ENCODE measurements around the gene ACKR1.
A peak's percentile ranks its signal among the peaks of the same experiment; 100 is the strongest.

Gene ACKR1, protein sequence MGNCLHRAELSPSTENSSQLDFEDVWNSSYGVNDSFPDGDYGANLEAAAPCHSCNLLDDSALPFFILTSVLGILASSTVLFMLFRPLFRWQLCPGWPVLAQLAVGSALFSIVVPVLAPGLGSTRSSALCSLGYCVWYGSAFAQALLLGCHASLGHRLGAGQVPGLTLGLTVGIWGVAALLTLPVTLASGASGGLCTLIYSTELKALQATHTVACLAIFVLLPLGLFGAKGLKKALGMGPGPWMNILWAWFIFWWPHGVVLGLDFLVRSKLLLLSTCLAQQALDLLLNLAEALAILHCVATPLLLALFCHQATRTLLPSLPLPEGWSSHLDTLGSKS

DNA sequence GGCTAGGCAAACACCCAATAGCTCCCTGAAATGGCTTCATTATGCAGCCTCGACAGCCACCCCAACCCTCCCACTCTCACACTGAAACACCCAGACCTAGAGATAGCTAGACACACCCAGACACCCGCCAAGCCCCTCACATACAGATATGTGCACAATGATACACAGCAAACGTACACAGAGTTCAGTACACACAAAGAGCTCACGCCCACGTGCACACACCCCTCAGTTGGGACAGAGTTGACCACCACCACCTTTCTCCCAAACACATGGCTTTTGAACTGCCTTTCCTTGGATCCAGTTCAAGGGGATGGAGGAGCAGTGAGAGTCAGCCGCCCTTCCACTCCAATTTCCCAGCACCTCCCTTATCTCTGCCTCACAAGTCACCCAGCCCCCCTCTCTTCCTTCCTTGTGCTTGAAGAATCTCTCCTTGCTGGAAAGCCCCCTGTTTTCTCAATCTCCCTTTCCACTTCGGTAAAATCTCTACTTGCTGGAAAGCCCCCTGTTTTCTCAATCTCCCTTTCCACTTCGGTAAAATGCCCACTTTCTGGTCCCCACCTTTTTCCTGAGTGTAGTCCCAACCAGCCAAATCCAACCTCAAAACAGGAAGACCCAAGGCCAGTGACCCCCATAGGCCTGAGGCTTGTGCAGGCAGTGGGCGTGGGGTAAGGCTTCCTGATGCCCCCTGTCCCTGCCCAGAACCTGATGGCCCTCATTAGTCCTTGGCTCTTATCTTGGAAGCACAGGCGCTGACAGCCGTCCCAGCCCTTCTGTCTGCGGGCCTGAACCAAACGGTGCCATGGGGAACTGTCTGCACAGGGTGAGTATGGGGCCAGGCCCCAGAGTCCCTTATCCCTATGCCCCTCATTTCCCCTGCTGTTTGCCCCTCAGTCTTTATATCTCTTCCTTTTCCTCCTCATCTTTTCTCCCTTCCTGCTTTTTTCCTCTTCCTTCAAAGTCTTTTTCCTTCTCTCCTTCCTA lies at the start of gene ACKR1:
ACKR1 (plus strand) TSS at position 715 of the 981 bp plus-strand sequence; CDS start at position 800, 85 bp downstream.
- DNase-seq (ENCODE audit: low read depth), result no peak

DNA sequence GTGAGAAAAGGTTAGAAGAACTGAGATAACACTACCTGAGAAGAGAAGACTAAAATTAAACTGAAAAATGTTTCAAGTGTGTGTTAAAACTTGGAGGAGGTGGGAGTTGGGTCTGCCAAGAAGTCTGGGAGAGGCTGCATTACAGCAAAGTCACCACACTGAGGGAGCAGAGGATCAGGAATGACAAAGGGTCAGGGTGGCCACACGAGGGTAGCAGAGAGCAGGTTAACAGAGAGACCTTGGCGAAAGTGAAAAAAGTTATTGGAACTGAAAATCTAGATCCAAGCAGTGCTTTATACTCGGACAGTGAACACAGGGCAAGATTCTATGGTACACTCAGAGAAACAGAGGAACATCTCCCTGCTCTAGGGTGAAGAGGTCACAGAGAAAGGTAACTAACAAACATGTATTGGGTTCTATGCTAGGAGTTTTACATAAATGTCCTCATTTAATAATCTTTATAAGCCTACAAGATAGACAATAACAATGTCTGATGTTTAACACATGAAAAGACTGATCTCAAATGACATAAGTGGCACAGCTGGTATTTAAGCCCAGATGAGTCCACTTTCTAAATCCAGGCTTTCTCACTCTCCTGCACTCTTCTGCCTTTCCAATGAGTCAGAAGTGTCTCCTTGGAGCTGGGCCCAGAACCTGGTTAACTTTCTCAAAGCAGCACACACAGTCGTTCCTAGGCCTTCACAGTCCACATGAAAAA lies 43.5 kb upstream of the ACKR1 start:
- DNase-seq (ENCODE audit: low read depth), result peak; percentile 82

DNA sequence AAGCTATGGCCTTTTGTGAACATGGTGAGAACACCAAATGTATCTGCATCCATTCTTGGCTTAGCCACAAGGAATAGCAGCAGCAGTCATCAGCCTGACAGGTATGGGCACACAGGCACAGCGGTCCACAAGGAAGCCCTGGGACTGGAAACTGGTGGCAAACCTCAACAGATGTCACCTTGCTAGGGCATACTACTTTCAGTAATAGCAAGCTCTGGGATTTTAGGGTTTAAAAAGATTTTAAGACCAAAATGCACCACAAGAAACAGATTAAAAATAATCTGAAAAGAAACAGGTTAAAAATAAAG lies 43.0 kb upstream of the ACKR1 start:
- no peak for DNase-seq (ENCODE audit: low read depth)

DNA sequence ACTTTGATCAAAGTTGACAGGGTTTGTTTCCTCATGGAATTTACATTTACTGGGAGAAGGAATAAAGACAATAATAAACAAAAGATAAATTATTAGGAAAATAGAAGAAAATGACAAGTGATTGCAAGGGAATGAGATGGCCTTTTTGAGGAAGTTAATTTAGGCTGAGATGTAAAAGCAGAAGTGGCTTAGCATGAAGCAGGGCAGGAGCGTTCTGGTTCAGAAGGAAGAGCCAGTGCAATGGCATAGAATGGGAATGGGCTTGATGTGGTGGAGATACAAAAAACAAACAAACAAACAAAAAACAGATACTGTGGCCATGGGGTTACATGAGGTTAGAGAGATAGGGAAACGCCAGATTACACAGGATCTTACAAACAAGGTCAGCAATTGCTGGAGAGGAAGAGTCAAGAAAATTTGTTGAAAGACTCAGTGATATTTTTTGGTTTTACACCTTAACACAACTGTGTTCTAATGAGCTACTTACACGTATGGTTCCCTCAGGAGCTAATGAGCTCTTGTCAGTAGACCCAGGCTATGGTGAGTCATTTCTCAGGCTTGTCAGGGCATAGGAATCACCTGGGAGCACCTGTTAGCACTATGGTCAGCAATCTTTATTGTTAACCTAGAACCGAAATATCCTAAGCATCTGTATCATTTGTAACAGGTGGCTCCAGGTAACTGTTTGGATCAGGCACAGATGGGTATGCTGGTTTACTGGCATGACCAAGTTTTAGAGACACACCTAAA lies 42.0 kb upstream of the ACKR1 start:
- no peak for DNase-seq (ENCODE audit: low read depth)

DNA sequence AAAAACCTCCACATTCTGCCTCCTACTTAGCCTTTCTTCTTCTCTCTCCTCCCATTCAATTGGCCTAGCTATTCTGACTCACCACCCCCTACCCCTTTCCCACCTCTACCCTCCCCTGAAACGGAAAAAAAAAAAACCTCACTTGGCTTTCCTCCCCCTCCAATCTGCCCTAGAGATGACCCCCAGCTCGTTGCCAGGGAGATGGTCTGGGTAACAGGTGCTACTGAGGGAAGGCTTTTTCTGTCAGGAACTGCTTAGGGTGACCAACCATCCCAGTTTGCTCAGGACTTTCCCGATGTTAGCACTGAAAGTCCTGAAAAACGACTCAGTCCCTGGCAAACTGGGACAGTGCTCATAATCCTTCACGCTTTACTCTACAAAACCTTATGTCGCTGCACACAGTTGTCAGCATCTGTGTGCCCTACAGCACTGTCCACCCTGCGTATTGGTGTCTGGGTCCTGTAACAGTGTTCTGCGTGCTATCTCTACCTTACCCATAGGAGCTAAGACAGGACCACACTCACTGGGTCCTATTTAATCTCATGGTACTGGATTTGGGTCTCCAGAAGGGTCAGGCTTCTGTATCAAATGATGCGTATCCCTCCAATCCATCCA lies 41.0 kb upstream of the ACKR1 start:
- DNase-seq (ENCODE audit: low read depth), result no peak

DNA sequence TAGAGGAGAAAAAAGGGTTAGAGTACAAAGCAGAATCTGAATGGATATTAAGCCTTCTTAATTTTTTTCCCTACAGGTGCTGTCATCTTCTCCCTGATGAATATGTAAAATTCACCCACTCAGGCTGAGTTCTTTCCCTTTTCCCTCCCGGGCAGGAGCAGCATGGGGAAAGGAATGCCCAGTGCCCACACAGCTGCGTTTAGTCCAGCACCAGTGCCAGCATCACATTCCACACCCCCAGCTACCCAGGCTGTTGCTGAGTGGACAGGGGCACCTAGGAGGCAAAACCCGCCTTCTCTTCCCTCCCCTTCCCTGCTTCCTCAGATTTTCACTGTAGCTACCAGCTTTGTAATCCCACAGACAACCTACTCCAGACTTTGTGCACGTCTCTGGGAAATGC lies 36.6 kb upstream of the ACKR1 start:
- no peak for DNase-seq (ENCODE audit: low read depth)

DNA sequence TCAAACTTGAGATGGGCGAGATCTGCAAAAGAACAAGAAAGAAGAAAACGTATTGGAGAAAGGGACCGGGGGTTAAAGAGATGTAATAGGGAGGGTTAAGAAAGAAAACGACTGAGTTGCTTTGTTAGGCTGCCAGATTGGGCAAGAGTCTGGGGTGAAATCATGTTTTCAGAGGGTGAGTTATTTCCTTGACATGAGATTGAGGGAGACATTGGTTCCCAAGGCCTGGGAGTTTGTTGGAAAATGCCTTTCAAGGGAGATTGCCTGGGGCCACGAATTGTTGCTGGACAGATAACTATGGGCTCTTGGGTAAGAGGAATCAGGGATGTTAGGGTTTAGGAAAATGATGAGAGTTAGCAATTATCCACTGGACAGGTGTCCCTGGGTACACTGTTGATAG lies 34.0 kb upstream of the ACKR1 start:
- DNase-seq (ENCODE audit: low read depth), result peak; percentile 42

DNA sequence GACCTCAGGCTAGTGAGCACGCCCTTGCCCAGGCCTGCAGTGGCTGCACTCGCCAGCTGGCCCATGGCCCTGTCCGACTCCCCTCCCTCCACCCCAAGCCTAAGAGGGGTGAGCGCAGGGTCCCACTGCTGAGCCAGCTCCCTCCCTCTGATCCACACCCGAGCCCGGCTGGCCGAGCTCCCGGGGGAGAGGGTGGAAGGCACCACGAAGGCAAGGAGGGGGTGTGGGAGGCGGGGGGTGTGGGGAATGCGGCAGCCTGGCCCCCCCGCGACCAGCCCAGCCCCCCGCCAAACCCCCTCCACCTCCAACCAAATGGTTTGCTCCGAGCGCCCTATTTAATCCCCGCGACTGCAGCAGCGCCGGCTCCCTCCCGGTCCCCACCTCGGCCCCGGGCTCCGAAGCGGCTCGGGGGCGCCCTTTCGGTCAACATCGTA lies 33.4 kb upstream of the ACKR1 start, which contains the start of gene CADM3:
CADM3 (plus strand) TSS at position 362 of the 434 bp plus-strand sequence. CDS start 151 bp downstream, outside the sequence.
- no peak for DNase-seq (ENCODE audit: low read depth)

DNA sequence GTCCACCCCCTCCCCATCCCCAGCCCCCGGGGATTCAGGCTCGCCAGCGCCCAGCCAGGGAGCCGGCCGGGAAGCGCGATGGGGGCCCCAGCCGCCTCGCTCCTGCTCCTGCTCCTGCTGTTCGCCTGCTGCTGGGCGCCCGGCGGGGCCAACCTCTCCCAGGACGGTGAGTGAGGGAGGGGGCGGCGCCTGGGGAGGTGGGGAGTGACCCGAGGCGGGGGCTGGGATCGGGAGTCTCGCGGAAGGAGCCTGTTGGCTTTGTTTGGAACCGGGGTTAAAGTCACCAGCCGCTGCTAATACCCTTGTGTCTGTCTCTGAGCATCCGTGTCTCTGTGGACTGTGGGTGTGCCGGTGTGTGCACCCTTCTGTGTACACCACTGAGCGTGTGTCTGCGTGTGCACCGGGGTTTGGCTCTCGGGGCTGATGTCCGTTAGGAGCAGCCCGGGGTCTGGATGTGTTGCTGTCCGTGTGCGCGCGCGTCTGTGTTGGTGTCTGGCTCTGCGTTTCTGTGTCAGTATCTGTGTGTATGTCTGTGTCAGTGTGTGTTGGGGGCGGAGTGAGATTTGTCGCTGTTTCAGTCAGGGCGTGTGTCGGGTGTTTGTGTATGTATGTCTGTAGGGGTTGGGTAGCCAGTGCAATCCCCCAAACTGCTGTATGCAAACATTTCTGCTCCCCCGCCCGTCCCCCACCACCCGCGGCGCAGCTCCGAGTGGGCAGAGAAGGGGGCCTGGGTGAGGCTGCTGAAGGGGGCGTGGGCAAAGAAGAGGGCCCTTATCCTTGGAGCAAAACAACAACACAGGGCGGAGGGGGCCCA lies 32.8 kb upstream of the ACKR1 start:
- DNase-seq (ENCODE audit: low read depth), result no peak

DNA sequence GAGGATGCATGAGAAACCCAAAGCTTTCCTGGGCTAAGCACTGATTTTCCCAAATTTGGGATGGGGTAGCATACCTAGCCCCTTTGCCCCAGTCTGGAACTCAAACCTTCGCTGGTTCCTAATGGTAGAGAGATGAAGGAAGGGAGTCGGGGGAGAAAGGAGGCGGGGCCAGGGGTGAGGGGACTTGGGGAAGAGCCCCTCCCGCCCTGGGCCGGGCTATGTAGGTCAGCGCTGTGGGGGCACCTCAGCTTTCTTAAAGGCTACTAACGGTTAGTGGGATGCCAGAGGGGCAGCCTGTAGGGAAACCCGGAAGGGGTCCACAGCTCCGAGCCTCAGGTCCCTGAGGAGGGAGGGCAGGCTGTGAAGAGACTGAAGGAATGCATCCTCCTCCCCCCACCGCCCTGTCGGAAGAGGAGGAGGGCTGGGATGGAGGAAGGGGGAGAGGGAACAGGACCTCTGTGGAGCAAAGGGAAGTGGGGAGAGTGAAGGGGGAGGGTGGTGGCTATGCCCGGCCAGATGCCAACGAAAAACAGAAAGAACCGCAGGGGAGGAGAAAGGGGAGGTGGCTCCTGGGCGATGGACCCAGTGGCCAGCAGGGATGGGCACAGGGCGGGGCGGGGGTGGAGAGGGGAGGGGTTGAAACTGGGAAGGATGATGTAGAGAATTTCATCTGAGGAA lies 31.9 kb upstream of the ACKR1 start:
- no peak for DNase-seq (ENCODE audit: low read depth)

DNA sequence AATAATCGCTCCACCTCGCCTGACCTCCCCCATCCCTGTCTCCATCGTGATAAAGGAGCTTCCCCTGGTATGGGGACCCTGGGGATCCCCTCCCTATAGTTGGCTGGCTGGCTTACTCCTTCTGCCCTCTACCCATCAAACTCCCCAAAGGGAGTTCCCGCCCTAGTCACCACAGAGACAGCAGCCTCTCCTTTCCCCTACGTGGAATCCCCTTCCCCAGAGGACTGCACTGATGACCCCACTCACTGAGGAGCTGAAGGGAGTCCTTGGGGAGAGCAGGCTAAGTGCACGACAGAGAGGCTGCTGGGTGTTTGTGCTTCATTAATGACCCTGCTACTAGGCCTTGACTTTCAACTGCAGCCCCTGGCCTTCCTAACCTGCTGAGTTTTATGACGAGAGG lies 31.4 kb upstream of the ACKR1 start:
- DNase-seq (ENCODE audit: low read depth), result no peak

DNA sequence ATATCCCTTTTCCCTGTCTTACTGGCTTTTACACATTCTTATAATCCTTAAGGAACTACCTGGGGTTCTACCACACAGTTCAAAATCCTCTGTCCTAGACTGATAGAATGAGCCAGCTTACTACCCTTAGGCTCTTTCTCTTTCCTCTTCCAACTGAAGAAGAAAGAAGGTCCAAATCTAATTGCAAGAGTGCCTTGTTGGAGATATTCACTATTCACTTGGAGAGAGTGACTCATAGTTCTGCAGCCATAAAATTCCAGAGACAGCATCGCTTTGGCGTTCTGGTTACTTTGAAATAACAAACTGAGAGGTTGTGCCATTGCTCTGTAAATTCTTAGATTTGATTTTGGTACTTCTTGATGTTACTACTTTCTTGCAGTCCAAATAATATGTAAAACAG lies 29.1 kb upstream of the ACKR1 start:
- no peak for DNase-seq (ENCODE audit: low read depth)

DNA sequence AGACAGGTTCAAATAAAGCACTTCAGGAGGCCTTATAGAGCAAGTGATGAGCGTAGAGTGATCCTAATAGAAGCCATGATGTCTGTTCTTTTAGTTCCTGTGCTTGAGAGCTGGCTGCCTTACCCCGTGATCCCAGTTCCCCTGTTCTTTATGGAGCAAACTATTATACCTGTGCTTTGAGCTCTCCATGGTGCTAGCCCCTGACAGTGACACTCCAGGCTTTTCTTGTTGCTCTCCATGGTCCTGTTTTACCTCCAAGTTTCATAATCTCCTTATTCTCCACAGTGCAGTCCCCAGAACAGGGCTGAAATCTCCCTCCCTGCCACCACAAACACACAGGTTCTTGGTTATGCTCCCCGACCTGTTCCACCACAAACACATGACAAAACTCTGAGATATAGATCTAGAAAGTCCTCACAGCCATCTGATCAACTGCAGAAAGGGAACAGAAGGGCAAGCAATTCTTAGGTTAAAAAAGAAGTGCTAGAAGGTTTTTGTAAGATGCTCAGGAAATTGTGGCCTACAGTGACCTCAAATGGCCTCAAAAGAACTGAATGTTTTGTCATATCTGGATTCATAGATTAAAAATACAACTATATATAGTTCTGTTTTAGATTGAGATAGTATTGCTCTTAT lies 27.3 kb upstream of the ACKR1 start:
- peak; percentile 75 for DNase-seq (ENCODE audit: low read depth)

DNA sequence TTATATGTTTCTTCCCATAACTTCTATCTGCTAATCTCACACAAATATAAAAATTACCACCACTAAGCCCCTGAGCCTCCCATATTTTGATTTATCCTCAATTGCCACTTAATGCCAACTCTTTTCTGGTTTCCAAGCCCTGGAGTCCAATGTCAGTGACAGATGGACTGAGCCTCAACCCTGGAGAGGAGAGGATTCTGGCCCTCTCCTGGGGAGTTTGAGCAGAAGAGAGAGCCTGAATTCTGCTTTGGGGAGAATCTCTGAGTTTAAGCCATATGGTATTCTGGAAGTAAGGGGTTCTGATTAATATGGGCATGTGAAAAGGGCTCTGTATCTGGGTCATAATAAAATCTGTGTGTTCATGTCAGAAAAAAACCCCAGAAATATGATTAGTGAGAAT lies 24.8 kb upstream of the ACKR1 start:
- DNase-seq (ENCODE audit: low read depth), result no peak

DNA sequence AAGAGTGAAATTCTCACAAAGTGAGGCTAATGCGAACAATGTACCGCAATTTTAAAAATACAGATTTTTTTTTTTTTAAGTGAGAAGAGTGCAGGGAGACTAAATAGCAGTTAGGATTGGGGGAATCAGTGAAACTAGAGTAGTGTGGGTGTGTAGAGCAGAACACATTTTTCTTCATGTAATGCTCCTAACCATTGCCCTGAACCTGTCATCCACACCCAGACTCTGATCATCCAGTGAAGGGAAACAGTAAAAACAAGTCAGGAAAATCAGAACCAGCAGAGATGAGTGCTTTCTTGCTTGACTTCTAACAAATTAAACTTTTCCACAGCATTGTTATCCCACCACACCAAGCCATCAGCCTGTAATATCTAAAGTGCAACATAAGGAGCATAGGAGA lies 24.2 kb upstream of the ACKR1 start:
- DNase-seq (ENCODE audit: low read depth), result no peak

DNA sequence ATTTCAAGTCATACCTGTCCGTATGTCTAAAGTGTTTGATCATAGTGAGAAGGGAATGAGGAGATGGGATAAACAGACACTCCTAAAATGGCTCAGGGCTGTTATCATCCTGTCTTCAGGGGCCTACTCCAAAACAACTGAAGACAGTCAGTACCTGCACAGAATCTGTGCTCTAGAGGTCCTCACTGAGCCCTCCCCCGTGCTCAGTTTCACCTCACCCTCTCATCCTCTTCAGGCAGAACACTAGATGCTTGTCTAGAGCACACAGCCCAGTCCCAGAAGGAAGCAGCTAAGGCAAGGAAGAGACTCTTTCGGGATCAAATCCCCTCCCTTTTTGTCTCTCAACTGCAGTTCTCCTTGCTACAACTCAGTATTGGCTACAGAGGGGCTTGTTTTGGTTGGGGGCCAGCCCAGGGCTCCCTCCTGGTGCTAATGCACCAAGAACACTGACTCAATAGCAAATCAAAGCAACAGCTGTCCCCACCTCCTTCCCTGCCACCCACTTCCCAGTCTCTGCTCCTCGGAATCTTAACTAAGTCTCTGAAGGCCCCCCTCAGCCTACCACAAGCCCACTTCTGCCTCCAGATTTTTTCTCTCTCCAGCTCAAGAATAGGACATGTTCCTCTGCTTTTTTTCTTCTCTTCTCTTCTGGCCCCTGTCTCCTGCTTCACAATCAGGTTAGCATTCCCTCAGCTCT lies 23.2 kb upstream of the ACKR1 start:
- DNase-seq (ENCODE audit: low read depth), result no peak

DNA sequence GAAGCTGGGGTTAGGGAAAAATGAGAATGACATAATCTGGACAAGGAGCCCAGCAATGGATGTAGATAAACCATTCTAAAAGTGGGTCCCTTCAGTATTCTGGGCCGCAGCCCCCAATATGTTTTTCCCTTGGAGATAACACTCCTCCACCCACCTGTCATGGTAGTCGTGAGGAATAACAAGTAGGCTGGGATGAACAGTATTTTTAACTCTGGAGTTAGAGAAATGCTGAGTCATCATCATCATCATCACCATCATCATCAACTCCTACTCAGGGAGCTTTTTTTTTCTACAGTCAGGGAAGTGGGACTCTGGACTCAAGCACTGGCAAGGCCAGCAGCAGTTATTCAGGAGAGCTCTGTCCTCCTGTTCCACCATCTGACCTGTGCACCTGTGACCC lies 20.5 kb upstream of the ACKR1 start:
- no peak for DNase-seq (ENCODE audit: low read depth)

DNA sequence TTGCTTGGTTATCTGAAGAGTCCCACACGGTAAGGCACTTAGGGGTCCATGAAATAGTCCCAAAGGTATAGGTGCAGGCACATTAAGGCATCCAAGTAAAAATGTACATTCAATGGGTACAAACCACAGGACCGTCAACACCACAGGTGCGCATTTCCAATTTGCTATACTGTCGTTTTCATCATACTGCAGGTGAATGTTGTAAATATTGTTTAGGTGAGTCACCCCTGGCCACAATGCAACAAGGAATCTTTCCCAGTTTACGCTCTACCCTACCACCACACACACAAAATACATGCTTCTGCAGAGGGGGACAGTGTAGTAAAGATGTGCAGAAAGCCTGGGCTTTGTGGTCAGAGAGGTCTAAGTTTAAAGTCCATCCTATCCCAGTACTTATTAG lies 19.6 kb upstream of the ACKR1 start:
- no peak for DNase-seq (ENCODE audit: low read depth)

DNA sequence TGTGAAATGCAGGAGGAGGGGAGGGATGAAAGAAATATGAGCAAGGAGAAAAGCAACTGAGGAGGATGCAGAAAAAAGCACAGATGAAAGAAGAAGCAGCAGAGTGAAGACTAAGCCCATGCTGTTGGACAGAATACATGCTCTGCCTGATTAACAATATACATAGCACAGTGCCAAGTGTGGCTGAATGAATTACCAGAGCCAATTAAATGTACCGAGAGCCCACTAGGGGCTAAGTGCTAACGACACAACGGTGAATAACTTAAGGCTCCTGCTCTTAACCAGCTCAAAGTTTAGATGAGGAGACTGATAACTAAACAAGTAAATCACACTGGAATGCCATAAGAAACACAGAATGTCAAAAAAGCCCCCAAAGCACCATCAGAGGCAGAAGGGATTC lies 17.6 kb upstream of the ACKR1 start:
- no peak for DNase-seq (ENCODE audit: low read depth)
